HG02884 (cell line): ENCODE results near the gene HSP90AA1.
"Not testable (repeated sequence)": the region's sequence is repeated elsewhere in the genome, so short reads cannot be mapped to it uniquely, and the experiment has no call there.

Source experiments
- ATAC-seq: cut with Tn5 transposase; IDR thresholded peaks from one replicate; pipeline ENCODE4 v1.9.1; 2021; ENCODE audit warnings: mild to moderate bottlenecking, moderate library complexity; ENCODE audit not compliant: unreplicated experiment

The HSP90AA1 gene

GRCh38 chr14:102095231-102095870, 8.5 kb upstream of the HSP90AA1 start:
- no peak for ATAC-seq

- no peak for ATAC-seq
Observed at GRCh38 chr14:102094101-102094500, 7.3 kb upstream of the HSP90AA1 start.

- ATAC-seq = no peak
Observed at GRCh38 chr14:102092806-102093205, 6.0 kb upstream of the HSP90AA1 start.

GRCh38 chr14:102090713-102091112, 3.9 kb upstream of the HSP90AA1 start:
- no peak for ATAC-seq

- ATAC-seq = no peak
Observed at GRCh38 chr14:102089621-102090343, 2.9 kb upstream of the HSP90AA1 start.

- ATAC-seq = no peak
Observed at GRCh38 chr14:102088012-102088792, 1.4 kb upstream of the HSP90AA1 start.

- ATAC-seq = no peak
Observed at GRCh38 chr14:102087762-102088011, 843 bp upstream of the HSP90AA1 start.

GRCh38 chr14:102086709-102086971, 204 bp downstream of the HSP90AA1 start:
- ATAC-seq = no peak

- peak; percentile 16 for ATAC-seq
Observed at GRCh38 chr14:102085948-102086708, 716 bp downstream of the HSP90AA1 start.

GRCh38 chr14:102085488-102085887, 1.4 kb downstream of the HSP90AA1 start:
- no peak for ATAC-seq

- ATAC-seq = no peak
Observed at GRCh38 chr14:102084931-102085330, 1.9 kb downstream of the HSP90AA1 start.

GRCh38 chr14:102084522-102084921, 2.3 kb downstream of the HSP90AA1 start:
- ATAC-seq = not testable (repeated sequence)

- no peak for ATAC-seq
Observed at GRCh38 chr14:102081231-102082080, 5.4 kb downstream of the HSP90AA1 start.

- no peak for ATAC-seq
Observed at GRCh38 chr14:102080183-102081080, 6.4 kb downstream of the HSP90AA1 start.

- ATAC-seq = no peak
Observed at GRCh38 chr14:102079700-102079979, 7.2 kb downstream of the HSP90AA1 start.

GRCh38 chr14:102078831-102079699, 7.8 kb downstream of the HSP90AA1 start:
- no peak for ATAC-seq

- not testable (repeated sequence) for ATAC-seq
Observed at GRCh38 chr14:102078361-102078791, 8.5 kb downstream of the HSP90AA1 start.

GRCh38 chr14:102077382-102077709, 9.5 kb downstream of the HSP90AA1 start:
- no peak for ATAC-seq

GRCh38 chr14:102075155-102075554, 11.7 kb downstream of the HSP90AA1 start:
- ATAC-seq = no peak
